HepG2 (cell line): ENCODE measurements around the gene METTL26. TPM values are rescaled to one million over a fixed set of nuclear protein-coding genes. Genes with fewer than 3 reads are reported as not detected.

Source experiments
- BORCS8-MEF2B ChIP-seq: sonication (generic); formaldehyde crosslinking; IDR thresholded peaks from 2 replicates; pipeline ENCODE4 v1.8.0; 2022; ENCODE audit warnings: mild to moderate bottlenecking, missing genetic modification reagents
- E2F1 ChIP-seq: sonication (generic); formaldehyde crosslinking; IDR thresholded peaks from 2 replicates; pipeline ENCODE4 v1.5.0; 2020; ENCODE audit warnings: missing genetic modification reagents
- ERF ChIP-seq: IDR thresholded peaks from 2 replicates; pipeline ENCODE4 v1.6.1; 2018; ENCODE audit warnings: missing biosample characterization, missing genetic modification reagents
- NONO ChIP-seq, 2 experiments: fragments of 450-650 bp in 1 of 2; sonication (generic) in 1 of 2; formaldehyde crosslinking in 1 of 2; IDR thresholded peaks in 1 of 2; conservative IDR thresholded peaks in 1 of 2; 2 replicates each; pipeline versions ENCODE4 v1.6.1 to v1.8.0; 2017 to 2022; ENCODE audit warnings: mild to moderate bottlenecking in 1 of 2, missing genetic modification reagents in 1 of 2, moderate library complexity in 1 of 2
- RAD21 ChIP-seq: fragments of 450-650 bp; formaldehyde crosslinking; IDR thresholded peaks from 2 replicates; pipeline ENCODE4 v1.5.0; 2020; ENCODE audit warnings: mild to moderate bottlenecking
- SKI ChIP-seq: fragments of 450-650 bp; IDR thresholded peaks from one replicate; pipeline ENCODE4 v1.6.1; 2018; ENCODE audit warnings: mild to moderate bottlenecking; ENCODE audit not compliant: partially characterized antibody
- STAG1 ChIP-seq: sonication (generic); formaldehyde crosslinking; IDR thresholded peaks from 2 replicates; pipeline ENCODE4 v1.4.0; 2020; ENCODE audit warnings: missing genetic modification reagents
- ZFP90 ChIP-seq: sonication (generic); formaldehyde crosslinking; IDR thresholded peaks from 2 replicates; pipeline ENCODE4 v1.8.0; 2022; ENCODE audit warnings: missing genetic modification reagents, mild to moderate bottlenecking, inconsistent platforms, borderline replicate concordance
- ZFX ChIP-seq: sonication (generic); formaldehyde crosslinking; IDR thresholded peaks from 2 replicates; pipeline ENCODE4 v1.4.0; 2020; ENCODE audit warnings: mild to moderate bottlenecking, low read depth, missing genetic modification reagents, moderate library complexity
- ZNF264 ChIP-seq: sonication (generic); formaldehyde crosslinking; IDR thresholded peaks from 2 replicates; pipeline ENCODE4 v1.4.0; 2020; ENCODE audit warnings: missing genetic modification reagents
- ZNF407 ChIP-seq: sonication (generic); formaldehyde crosslinking; IDR thresholded peaks from one replicate; pipeline ENCODE4 v1.5.1; 2020; ENCODE audit warnings: mild to moderate bottlenecking, missing genetic modification reagents; ENCODE audit errors: not compliant biosample characterization
- ZNF543 ChIP-seq: sonication (generic); formaldehyde crosslinking; IDR thresholded peaks from 2 replicates; pipeline ENCODE4 v1.4.0; 2020; ENCODE audit warnings: mild to moderate bottlenecking, missing genetic modification reagents
- ZNF761 ChIP-seq: sonication (generic); formaldehyde crosslinking; conservative IDR thresholded peaks from 2 replicates; pipeline ENCODE4 v1.4.0; 2020; ENCODE audit warnings: mild to moderate bottlenecking, missing genetic modification reagents
- ZNF766 ChIP-seq: sonication (generic); formaldehyde crosslinking; IDR thresholded peaks from 2 replicates; pipeline ENCODE4 v1.5.0; 2020; ENCODE audit warnings: missing genetic modification reagents, borderline replicate concordance
- ZNF788 ChIP-seq: sonication (generic); formaldehyde crosslinking; IDR thresholded peaks from 2 replicates; pipeline ENCODE4 v1.5.0; 2020; ENCODE audit warnings: mild to moderate bottlenecking, missing genetic modification reagents, borderline replicate concordance
- ZNF839 ChIP-seq: sonication (generic); formaldehyde crosslinking; IDR thresholded peaks from 2 replicates; pipeline ENCODE4 v1.4.0; 2020; ENCODE audit warnings: missing genetic modification reagents, mild to moderate bottlenecking, borderline replicate concordance
- polyA plus RNA-seq, 8 experiments: library from polyadenylated mRNA; depleted of rRNA in 3 of 8; stranded (reverse) in 7 of 8; unstranded in 1 of 8; fragments of >200 nt; fragmentation: Illumina TruSeq in 4 of 8; extraction: Trizol in 4 of 8; gene quantifications; 2 replicates each; pipeline versions ENCODE4 v1.2.1 to v1.2.3, GENCODE V29; 2011 to 2016; ENCODE audit warnings: low read depth in 4 of 8, missing spikeins in 1 of 8, mixed read lengths in 1 of 8; ENCODE audit not compliant: insufficient read depth in 1 of 8
- total RNA-seq, 5 experiments: library from RNA; depleted of rRNA; stranded (reverse); fragments of >200 nt; fragmentation: Illumina TruSeq; extraction: Trizol; gene quantifications; 2 replicates each; pipeline ENCODE4 v1.2.3, GENCODE V29; 2016; ENCODE audit warnings: low read depth in 1 of 5
- TF ChIP-seq, protein P1 (sequence below): sonication (generic); formaldehyde crosslinking; conservative IDR thresholded peaks from 2 replicates; pipeline ENCODE4 v1.4.0; 2020; ENCODE audit warnings: missing genetic modification reagents

Gene METTL26
- total and polyA plus RNA-seq, 2 of the 13 experiments (the other 11 are each of a cell fraction or from before 2014, with no cell fraction given), result 65.5 to 70.1 TPM

DNA sequence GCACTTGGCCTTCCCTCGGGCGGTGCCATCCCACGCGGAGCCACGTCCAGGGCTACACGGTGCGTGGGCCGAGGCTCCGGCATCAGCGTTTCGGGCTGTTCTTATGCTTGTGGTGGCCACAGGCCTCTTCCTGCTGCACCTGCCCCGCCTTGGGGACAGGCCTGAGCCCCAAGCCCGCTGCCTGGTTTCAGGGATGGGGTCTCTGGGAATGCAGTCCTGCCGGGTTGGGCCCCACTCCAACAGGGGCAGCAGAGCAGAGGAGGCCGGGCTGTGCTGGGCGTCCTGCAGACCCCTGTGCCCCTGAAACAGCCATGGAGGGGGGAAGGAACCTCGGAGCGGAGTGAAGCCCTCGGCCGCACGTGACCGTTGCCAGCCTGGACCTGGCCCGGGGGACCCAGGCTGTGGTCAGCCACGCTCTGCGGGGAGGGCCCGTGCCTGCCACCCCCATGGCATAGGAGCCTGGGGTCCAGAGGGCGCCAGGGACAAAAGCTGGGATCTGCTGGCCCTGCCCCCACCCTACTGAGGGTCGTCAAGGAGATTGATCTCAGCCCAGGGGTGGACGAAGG is 5.8 kb downstream of the METTL26 start (continued):
- TF ChIP-seq, protein P1, sequence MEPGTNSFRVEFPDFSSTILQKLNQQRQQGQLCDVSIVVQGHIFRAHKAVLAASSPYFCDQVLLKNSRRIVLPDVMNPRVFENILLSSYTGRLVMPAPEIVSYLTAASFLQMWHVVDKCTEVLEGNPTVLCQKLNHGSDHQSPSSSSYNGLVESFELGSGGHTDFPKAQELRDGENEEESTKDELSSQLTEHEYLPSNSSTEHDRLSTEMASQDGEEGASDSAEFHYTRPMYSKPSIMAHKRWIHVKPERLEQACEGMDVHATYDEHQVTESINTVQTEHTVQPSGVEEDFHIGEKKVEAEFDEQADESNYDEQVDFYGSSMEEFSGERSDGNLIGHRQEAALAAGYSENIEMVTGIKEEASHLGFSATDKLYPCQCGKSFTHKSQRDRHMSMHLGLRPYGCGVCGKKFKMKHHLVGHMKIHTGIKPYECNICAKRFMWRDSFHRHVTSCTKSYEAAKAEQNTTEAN (CRISPR knock-in tag), result peak; percentile 80
- TF ChIP-seq ZNF543 (CRISPR knock-in tag) (peak; percentile 84; the same call in 1 of the 2 replicates), E2F1 (CRISPR knock-in tag) (no peak), ZFX (CRISPR knock-in tag) (peak; percentile 81), ERF (CRISPR knock-in tag) (peak; percentile 22), ZNF788 (no peak; the same call in 1 of the 2 replicates), ZNF766 (peak; percentile 73; the same call in 1 of the 2 replicates), RAD21 (CRISPR knock-in tag) (no peak), ZNF407 (CRISPR knock-in tag) (peak; percentile 23), ZFP90 (peak; percentile 87), STAG1 (CRISPR knock-in tag) (no peak), ZNF264 (CRISPR knock-in tag) (0 out of 2 replicates have a peak, but pooled peaks have one; percentile 29), ZNF761 (CRISPR knock-in tag) (0 out of 2 replicates have a peak, but pooled peaks have one; percentile 27), NONO (IDR thresholded peaks at IDR 0.05) (no peak), NONO (CRISPR knock-in tag; conservative IDR thresholded peaks at IDR 0.05) (peak; percentile 54; the same call in 1 of the 2 replicates), SKI (no peak), BORCS8-MEF2B (peak; percentile 25; the same call in 1 of the 2 replicates), ZNF839 (CRISPR knock-in tag) (0 out of 2 replicates have a peak, but pooled peaks have one; percentile 10)
